H9 (cell line): Measurements from ENCODE around the gene N4BP3. TPM values are rescaled to one million over a fixed set of nuclear protein-coding genes. Genes with fewer than 3 reads are reported as not detected.

Experiments
- DNase-seq: peaks from one replicate; pipeline ENCODE4 v3.0.0-alpha.2; 2017
- H2AFZ ChIP-seq: one replicate; pipeline ENCODE4 v1.6.1; 2013; ENCODE audit warnings: mild to moderate bottlenecking, low read length, control low read depth, moderate library complexity
- H2AK5ac ChIP-seq: 2 replicates; pipeline ENCODE4 v1.6.1; 2013; ENCODE audit warnings: low read length, control low read depth, mixed read lengths; ENCODE audit not compliant: insufficient read length
- H2BK120ac ChIP-seq: one replicate; pipeline ENCODE4 v1.6.1; 2013; ENCODE audit warnings: low read depth, mild to moderate bottlenecking, low read length, control low read depth, inconsistent platforms; ENCODE audit not compliant: poor library complexity, severe bottlenecking
- H2BK12ac ChIP-seq: 2 replicates; pipeline ENCODE4 v1.6.1; 2013; ENCODE audit warnings: low read length, control low read depth, mixed read lengths, low read depth; ENCODE audit not compliant: insufficient read length
- H2BK15ac ChIP-seq: 2 replicates; pipeline ENCODE4 v1.6.1; 2013; ENCODE audit warnings: low read depth, low read length, control low read depth
- H2BK20ac ChIP-seq: one replicate; pipeline ENCODE4 v1.6.1; 2013; ENCODE audit warnings: low read depth, mild to moderate bottlenecking, low read length, control low read depth, inconsistent platforms; ENCODE audit not compliant: poor library complexity, severe bottlenecking
- H2BK5ac ChIP-seq: 2 replicates; pipeline ENCODE4 v1.6.1; 2013; ENCODE audit warnings: low read length, control low read depth, mixed read lengths; ENCODE audit not compliant: insufficient read length
- H3K14ac ChIP-seq: 2 replicates; pipeline ENCODE4 v1.6.1; 2013; ENCODE audit warnings: low read length, control low read depth; ENCODE audit not compliant: insufficient read depth
- H3K18ac ChIP-seq: 2 replicates; pipeline ENCODE4 v1.6.1; 2013; ENCODE audit warnings: low read depth, mild to moderate bottlenecking, mixed read lengths, low read length, control low read depth; ENCODE audit not compliant: insufficient read length
- H3K23ac ChIP-seq: 2 replicates; pipeline ENCODE4 v1.6.1; 2013; ENCODE audit warnings: low read length, control low read depth, mixed read lengths, low read depth; ENCODE audit not compliant: insufficient read length
- H3K23me2 ChIP-seq: 2 replicates; pipeline ENCODE4 v1.6.1; 2013; ENCODE audit warnings: low read depth, mild to moderate bottlenecking, mixed read lengths, low read length, control low read depth; ENCODE audit not compliant: insufficient read length, poor library complexity, severe bottlenecking
- H3K27ac ChIP-seq: 2 replicates; pipeline ENCODE4 v1.5.1; 2013; ENCODE audit warnings: low read length, control low read depth, mixed read lengths, low read depth; ENCODE audit not compliant: insufficient read length
- H3K27me3 ChIP-seq: 2 replicates; pipeline ENCODE4 v1.6.1; 2013; ENCODE audit warnings: low read length, control low read depth, inconsistent platforms; ENCODE audit not compliant: insufficient read depth
- H3K4ac ChIP-seq: 2 replicates; pipeline ENCODE4 v1.6.1; 2013; ENCODE audit warnings: low read depth, mild to moderate bottlenecking, control low read depth, inconsistent platforms, low read length, moderate library complexity
- H3K4me1 ChIP-seq: 2 replicates; pipeline ENCODE4 v1.6.1; 2013; ENCODE audit warnings: low read length, control low read depth, inconsistent platforms; ENCODE audit not compliant: insufficient read depth
- H3K4me2 ChIP-seq: 2 replicates; pipeline ENCODE4 v1.6.1; 2013; ENCODE audit warnings: low read length, control low read depth, mixed read lengths; ENCODE audit not compliant: insufficient read length, insufficient read depth
- H3K56ac ChIP-seq: 2 replicates; pipeline ENCODE4 v1.6.1; 2013; ENCODE audit warnings: low read depth, mild to moderate bottlenecking, mixed read lengths, low read length, control low read depth; ENCODE audit not compliant: insufficient read length
- H3K79me1 ChIP-seq: 2 replicates; pipeline ENCODE4 v1.6.1; 2013; ENCODE audit warnings: low read depth, mild to moderate bottlenecking, moderate library complexity, low read length, control low read depth, inconsistent platforms; ENCODE audit not compliant: insufficient read depth, poor library complexity, severe bottlenecking
- H3K79me2 ChIP-seq: 2 replicates; pipeline ENCODE4 v1.6.1; 2013; ENCODE audit warnings: low read length, control low read depth, inconsistent platforms; ENCODE audit not compliant: insufficient read depth
- H3K9ac ChIP-seq: 2 replicates; pipeline ENCODE4 v1.6.1; 2013; ENCODE audit warnings: low read length, control low read depth, mixed read lengths; ENCODE audit not compliant: insufficient read length; ENCODE audit errors: extremely low read depth
- H3K9me3 ChIP-seq: one replicate; pipeline ENCODE4 v1.6.1; 2013; ENCODE audit warnings: low read depth, low read length, inconsistent platforms; ENCODE audit not compliant: control insufficient read depth
- H3T11ph ChIP-seq: one replicate; pipeline ENCODE4 v1.6.1; 2013; ENCODE audit warnings: mild to moderate bottlenecking, low read length, control low read depth, inconsistent platforms
- H4K20me1 ChIP-seq: one replicate; pipeline ENCODE4 v1.6.1; 2013; ENCODE audit not compliant: control insufficient read depth, insufficient read length, insufficient read depth
- H4K5ac ChIP-seq: 2 replicates; pipeline ENCODE4 v1.6.1; 2013; ENCODE audit warnings: low read depth, mild to moderate bottlenecking, mixed read lengths, low read length, control low read depth; ENCODE audit not compliant: insufficient read length
- H4K8ac ChIP-seq: replicated peaks from 2 replicates; pipeline ENCODE4 v1.6.1; 2013; ENCODE audit warnings: low read length, control low read depth, mixed read lengths, low read depth; ENCODE audit not compliant: insufficient read length
- H4K91ac ChIP-seq: 2 replicates; pipeline ENCODE4 v1.6.1; 2013; ENCODE audit warnings: low read depth, mild to moderate bottlenecking, moderate library complexity, mixed read lengths, low read length, control low read depth; ENCODE audit not compliant: insufficient read length
- H3K27ac Mint-ChIP-seq, 3 experiments: 2 replicates in 2 of 3; 3 replicates in 1 of 3; pipeline ENCODE4 v1.8.0; 2020 to 2021; ENCODE audit warnings: mixed read lengths in 3 of 3, mild to moderate bottlenecking in 1 of 3, moderate library complexity in 1 of 3
- H3K27me3 Mint-ChIP-seq: 2 replicates; pipeline ENCODE4 v1.8.0; 2021; ENCODE audit warnings: low read depth, mild to moderate bottlenecking, moderate library complexity, mixed read lengths
- H3K36me3 Mint-ChIP-seq, 3 experiments: 2 replicates in 2 of 3; 3 replicates in 1 of 3; pipeline ENCODE4 v1.8.0; 2020 to 2021; ENCODE audit warnings: low read depth in 3 of 3, mixed read lengths in 3 of 3; ENCODE audit not compliant: insufficient read depth in 1 of 3
- H3K4me1 Mint-ChIP-seq, 2 experiments: 2 replicates each; pipeline ENCODE4 v1.8.0; 2020; ENCODE audit warnings: mixed read lengths in 2 of 2
- H3K4me3 Mint-ChIP-seq, 2 experiments: 2 replicates in 1 of 2; 3 replicates in 1 of 2; pipeline ENCODE4 v1.8.0; 2020 to 2021; ENCODE audit warnings: mild to moderate bottlenecking in 2 of 2, mixed read lengths in 2 of 2, moderate library complexity in 1 of 2
- H3K9me3 Mint-ChIP-seq, 2 experiments: 2 replicates in 1 of 2; 3 replicates in 1 of 2; pipeline ENCODE4 v1.8.0; 2020; ENCODE audit warnings: mild to moderate bottlenecking in 2 of 2, mixed read lengths in 2 of 2, moderate library complexity in 1 of 2
- WGBS: extraction: QIAGEN DNeasy Blood & Tissue Kit; methylation state at CpG from one replicate; pipeline ENCODE4 v1.1.7; 2013; ENCODE audit warnings: missing lambda C conversion rate, low lambda C conversion rate, mixed read lengths; ENCODE audit not compliant: insufficient read length; ENCODE audit errors: extremely low coverage; 5-methylcytosine and 5-hydroxymethylcytosine counted together
- total RNA-seq: library from RNA; stranded (reverse); gene quantifications from 2 replicates; pipeline ENCODE4 v1.2.1, GENCODE V29; 2021
- TF ChIP-seq, protein P1 (sequence below): fragments of 200-600 bp; sonication (generic); conservative IDR thresholded peaks from 3 replicates; pipeline ENCODE4 v1.8.0; 2021; ENCODE audit warnings: antibody characterized with exemption, mild to moderate bottlenecking

N4BP3 gene
- total RNA-seq, 1 experiment from 2014 or later = 32.1 TPM

DNA sequence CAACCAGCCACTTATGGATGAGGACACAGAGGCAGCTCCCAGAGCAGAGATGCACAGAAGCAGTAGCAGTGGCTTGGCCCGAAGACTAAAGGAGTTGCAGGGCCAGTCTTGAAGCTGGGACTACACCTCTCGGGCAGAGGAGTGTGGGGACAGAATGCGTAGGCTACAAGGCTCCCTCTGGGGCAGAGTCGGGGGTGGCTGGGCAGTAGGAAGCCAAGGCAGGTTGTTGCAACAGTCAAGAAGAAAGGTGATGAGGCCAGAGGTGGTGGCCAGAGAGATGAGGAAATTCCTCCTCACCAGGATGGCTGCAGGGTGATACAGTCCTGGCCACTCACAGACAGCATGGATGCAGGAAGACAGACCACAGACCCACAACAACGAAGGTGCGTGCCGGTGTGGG, 4.9 kb upstream of the N4BP3 start:
- Histone ChIP-seq H4K20me1 (no peaks in the 10 kb centered on the region), H3K79me1 (no peaks in the 10 kb centered on the region), H3T11ph (no peak overlapping the region), H3K23ac (no peak overlapping the region), H4K5ac (no peak overlapping the region), H3K27ac (no peak overlapping the region), H4K8ac (no peak overlapping the region), H2BK20ac (no peak overlapping the region), H2BK5ac (no peak overlapping the region), H3K9ac (no peak overlapping the region), H3K79me2 (no peaks in the 10 kb centered on the region), H2AFZ (no peak overlapping the region), H3K4me1 (peaks cover 3% of the 10 kb centered on the region; the same call in 1 of the 2 replicates), H3K23me2 (no peaks in the 10 kb centered on the region), H3K27me3 (no peaks in the 10 kb centered on the region), H2BK120ac (no peak overlapping the region), H2AK5ac (no peak overlapping the region), H2BK12ac (no peak overlapping the region), H4K91ac (no peak overlapping the region), H3K9me3 (no peaks in the 10 kb centered on the region), H3K4ac (no peak overlapping the region), H3K56ac (no peak overlapping the region), H3K18ac (no peak overlapping the region), H2BK15ac (no peak overlapping the region), H3K14ac (no peak overlapping the region), H3K4me2 (no peak overlapping the region)
- peaks cover 7% of the 10 kb centered on the region in 2 experiments for H3K9me3 Mint-ChIP-seq
- H3K4me1 Mint-ChIP-seq = peaks cover 10 to 16% of the 10 kb centered on the region in 2 experiments
- H3K36me3 Mint-ChIP-seq = peaks cover 0 to 4% (median 4%) of the 10 kb centered on the region in 3 experiments; a peak in 3 of 7 replicates
- peaks cover 11% of the 10 kb centered on the region for H3K27me3 Mint-ChIP-seq
- peak overlapping the region; percentile 10 to 59 (median 20); a peak in 5 of 7 replicates for H3K27ac Mint-ChIP-seq
- TF ChIP-seq, protein P1, sequence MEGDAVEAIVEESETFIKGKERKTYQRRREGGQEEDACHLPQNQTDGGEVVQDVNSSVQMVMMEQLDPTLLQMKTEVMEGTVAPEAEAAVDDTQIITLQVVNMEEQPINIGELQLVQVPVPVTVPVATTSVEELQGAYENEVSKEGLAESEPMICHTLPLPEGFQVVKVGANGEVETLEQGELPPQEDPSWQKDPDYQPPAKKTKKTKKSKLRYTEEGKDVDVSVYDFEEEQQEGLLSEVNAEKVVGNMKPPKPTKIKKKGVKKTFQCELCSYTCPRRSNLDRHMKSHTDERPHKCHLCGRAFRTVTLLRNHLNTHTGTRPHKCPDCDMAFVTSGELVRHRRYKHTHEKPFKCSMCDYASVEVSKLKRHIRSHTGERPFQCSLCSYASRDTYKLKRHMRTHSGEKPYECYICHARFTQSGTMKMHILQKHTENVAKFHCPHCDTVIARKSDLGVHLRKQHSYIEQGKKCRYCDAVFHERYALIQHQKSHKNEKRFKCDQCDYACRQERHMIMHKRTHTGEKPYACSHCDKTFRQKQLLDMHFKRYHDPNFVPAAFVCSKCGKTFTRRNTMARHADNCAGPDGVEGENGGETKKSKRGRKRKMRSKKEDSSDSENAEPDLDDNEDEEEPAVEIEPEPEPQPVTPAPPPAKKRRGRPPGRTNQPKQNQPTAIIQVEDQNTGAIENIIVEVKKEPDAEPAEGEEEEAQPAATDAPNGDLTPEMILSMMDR = no peak
- WGBS = no CpG with 5 or more reads among the region's 7 CpGs
- DNase-seq = no peak
- no peak overlapping the region for H3K4me3 Mint-ChIP-seq
